Mucosa of rectum (tissue), 2 donors: ENCODE results near the gene CFAP46.

Experiments used
- H3K27ac ChIP-seq, 2 donors: one replicate each; pipeline ENCODE4 v1.7.0; 2013; ENCODE audit warnings: inconsistent platforms in 2 of 2, low read depth in 2 of 2, low read length in 2 of 2
- H3K27me3 ChIP-seq, 2 donors: one replicate each; pipeline ENCODE4 v1.7.0; 2013; ENCODE audit warnings: low read length in 2 of 2; ENCODE audit not compliant: control insufficient read depth in 2 of 2, insufficient read depth in 2 of 2
- H3K36me3 ChIP-seq, 2 donors: one replicate each; pipeline ENCODE4 v1.7.0; 2013; ENCODE audit warnings: low read length in 2 of 2; ENCODE audit not compliant: control insufficient read depth in 2 of 2, insufficient read depth in 2 of 2
- H3K4me1 ChIP-seq, 2 donors: one replicate each; pipeline ENCODE4 v1.7.0; 2013; ENCODE audit warnings: low read length in 2 of 2, mild to moderate bottlenecking in 1 of 2; ENCODE audit not compliant: control insufficient read depth in 2 of 2, insufficient read depth in 2 of 2
- H3K4me3 ChIP-seq, 2 donors: one replicate each; pipeline ENCODE4 v1.7.0; 2013; ENCODE audit warnings: low read length in 2 of 2
- H3K9ac ChIP-seq, 2 donors: one replicate each; pipeline ENCODE4 v1.7.0; 2013; ENCODE audit warnings: low read length in 2 of 2, low read depth in 1 of 2, mild to moderate bottlenecking in 1 of 2
- H3K9me3 ChIP-seq, 2 donors: one replicate each; pipeline ENCODE4 v1.7.0; 2013; ENCODE audit warnings: low read length in 2 of 2; ENCODE audit not compliant: control insufficient read depth in 2 of 2
- donor health status: healthy.
- donor health status: Normal muscosa, but diverticular disease.

Gene CFAP46

GRCh38 chr10:132920101-132920925, 22.1 kb downstream of the CFAP46 start:
- Histone ChIP-seq H3K4me3 (no peak overlapping the region), H3K36me3 (no peaks in the 10 kb centered on the region), H3K27me3 (no peaks in the 10 kb centered on the region)

DNA sequence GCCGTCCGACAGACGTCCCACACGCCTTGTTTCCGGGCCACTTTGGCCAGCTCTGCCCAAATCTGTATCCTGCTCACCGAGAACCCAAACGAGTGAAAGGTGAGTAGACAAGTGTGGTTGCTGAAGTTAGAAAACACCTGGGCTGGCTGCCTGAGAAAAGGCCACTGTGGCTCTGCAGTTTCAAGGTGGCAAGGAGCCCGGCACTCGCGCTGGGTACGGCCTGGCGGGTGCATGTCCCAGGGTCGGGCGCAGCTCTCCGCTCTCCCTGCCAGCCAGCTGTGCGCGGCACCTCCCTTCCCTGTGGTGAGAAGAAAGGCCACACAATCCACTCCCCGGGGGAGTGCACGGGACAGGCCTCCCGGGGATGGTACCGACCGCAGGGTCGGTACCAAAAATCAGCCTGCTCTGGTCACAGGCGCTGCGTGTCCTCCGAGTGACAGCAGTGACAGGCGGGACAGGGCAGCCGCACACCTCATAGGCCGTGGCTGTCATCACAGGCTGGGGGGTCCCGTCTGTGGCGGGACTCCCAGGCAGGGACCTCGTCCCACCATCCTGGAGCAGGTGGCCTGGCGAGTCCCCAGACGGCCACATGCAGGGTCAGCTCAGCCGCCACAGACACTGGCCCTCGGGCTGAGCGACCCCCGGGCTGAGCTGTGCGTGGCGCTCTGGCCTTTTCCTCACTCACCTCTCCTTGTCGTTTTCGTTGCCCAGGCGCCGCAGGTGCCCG, 22.8 kb downstream of the CFAP46 start:
- no peaks in the 10 kb centered on the region for H3K9me3 ChIP-seq
- no peak overlapping the region for H3K9ac ChIP-seq
- H3K36me3 ChIP-seq: no peaks in the 10 kb centered on the region
- H3K4me3 ChIP-seq: no peak overlapping the region
- no peak overlapping the region for H3K27ac ChIP-seq
- H3K4me1 ChIP-seq: no peaks in the 10 kb centered on the region
- no peaks in the 10 kb centered on the region for H3K27me3 ChIP-seq

More at GRCh38 chr10:132920101-132920925, 22.1 kb downstream of the CFAP46 start:
- Histone ChIP-seq H3K4me1 (no peaks in the 10 kb centered on the region), H3K27ac (no peak overlapping the region), H3K9me3 (no peaks in the 10 kb centered on the region), H3K9ac (no peak overlapping the region)

GRCh38 chr10:132918617-132919373, 23.6 kb downstream of the CFAP46 start:
- no peaks in the 10 kb centered on the region for H3K9me3 ChIP-seq
- no peaks in the 10 kb centered on the region for H3K4me1 ChIP-seq
- no peak overlapping the region for H3K9ac ChIP-seq
- no peaks in the 10 kb centered on the region for H3K36me3 ChIP-seq
- H3K4me3 ChIP-seq: no peak overlapping the region
- H3K27me3 ChIP-seq: no peaks in the 10 kb centered on the region
- H3K27ac ChIP-seq: no peak overlapping the region

GRCh38 chr10:132918264-132918616, 24.1 kb downstream of the CFAP46 start:
- no peaks in the 10 kb centered on the region for H3K9me3 ChIP-seq
- no peaks in the 10 kb centered on the region for H3K27me3 ChIP-seq
- peaks cover 0 to 2% of the 10 kb centered on the region in 2 donors for H3K4me1 ChIP-seq
- H3K36me3 ChIP-seq: no peaks in the 10 kb centered on the region
- no peak overlapping the region for H3K9ac ChIP-seq
- H3K27ac ChIP-seq: no peak overlapping the region
- no peak overlapping the region for H3K4me3 ChIP-seq

DNA sequence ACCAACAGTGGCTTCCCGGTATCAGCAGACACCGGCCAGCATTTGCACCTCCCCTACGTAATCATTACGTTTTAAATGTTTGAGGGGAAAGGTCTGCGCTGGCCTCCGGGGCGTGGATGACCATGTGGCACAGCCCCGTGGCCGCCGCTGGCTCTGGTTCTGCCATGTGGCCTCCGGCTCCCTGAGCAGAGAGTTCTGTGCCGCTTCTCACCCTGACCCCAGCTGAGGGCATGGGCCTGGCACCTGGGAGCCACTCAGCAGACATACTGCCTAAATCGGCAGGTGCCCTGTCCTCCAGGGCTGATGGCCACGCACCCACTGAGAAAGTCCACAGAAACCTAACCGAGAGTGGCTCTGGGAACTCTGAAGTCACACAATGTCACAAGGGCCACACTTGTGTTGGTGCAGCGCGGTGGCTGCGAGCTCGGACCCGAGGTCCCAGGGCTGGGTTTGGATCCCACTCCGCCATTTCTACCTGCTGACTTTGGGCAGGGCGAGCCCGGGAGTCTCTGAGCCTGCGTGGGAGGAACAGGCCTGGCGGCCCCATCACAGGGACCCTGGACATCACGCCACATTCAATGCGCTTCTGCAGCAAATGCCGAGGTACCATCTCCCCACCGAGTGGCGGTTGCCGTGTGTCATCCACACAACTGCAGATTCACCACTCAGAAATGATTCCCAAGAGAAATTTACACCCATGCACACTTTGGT, 25.3 kb downstream of the CFAP46 start:
- Histone ChIP-seq H3K9ac (no peak overlapping the region), H3K27me3 (no peaks in the 10 kb centered on the region), H3K4me3 (no peak overlapping the region), H3K4me1 (peaks cover 0 to 2% of the 10 kb centered on the region in 2 donors), H3K9me3 (no peaks in the 10 kb centered on the region), H3K27ac (no peak overlapping the region), H3K36me3 (no peaks in the 10 kb centered on the region)

DNA sequence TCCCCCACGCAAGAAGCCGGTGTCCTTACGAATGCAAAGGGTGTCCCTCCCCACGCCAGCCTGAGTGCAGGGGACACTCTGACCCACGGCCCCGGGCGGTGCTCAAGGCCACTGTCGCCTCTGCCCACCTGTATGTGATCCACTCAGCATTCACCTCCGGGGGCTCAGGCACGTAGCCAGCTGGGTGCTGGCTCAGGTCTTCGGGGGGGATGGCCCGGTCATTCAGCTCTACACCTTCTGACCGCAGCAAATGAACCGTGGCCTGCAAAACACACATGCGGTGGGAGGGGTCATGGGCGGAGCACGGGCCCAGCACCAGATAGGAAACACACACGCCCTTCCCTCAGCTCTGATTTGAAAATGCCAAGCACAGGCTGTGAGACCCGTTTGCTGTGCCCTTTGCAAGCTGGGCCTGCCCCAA, 25.9 kb downstream of the CFAP46 start:
- H3K9me3 ChIP-seq: no peaks in the 10 kb centered on the region
- no peaks in the 10 kb centered on the region for H3K27me3 ChIP-seq
- H3K36me3 ChIP-seq: no peaks in the 10 kb centered on the region

GRCh38 chr10:132915411-132915810, 27.0 kb downstream of the CFAP46 start:
- H3K27me3 ChIP-seq: no peaks in the 10 kb centered on the region
- no peak overlapping the region for H3K4me3 ChIP-seq
- peaks cover 0 to 2% of the 10 kb centered on the region in 2 donors for H3K4me1 ChIP-seq
- no peaks in the 10 kb centered on the region for H3K36me3 ChIP-seq
- no peak overlapping the region for H3K9ac ChIP-seq
- H3K27ac ChIP-seq: no peak overlapping the region
- H3K9me3 ChIP-seq: no peaks in the 10 kb centered on the region

More for the DNA sequence above, 25.9 kb downstream of the CFAP46 start:
- no peak overlapping the region for H3K27ac ChIP-seq
- no peak overlapping the region for H3K9ac ChIP-seq
- H3K4me3 ChIP-seq: no peak overlapping the region
- H3K4me1 ChIP-seq: peaks cover 0 to 2% of the 10 kb centered on the region in 2 donors

DNA sequence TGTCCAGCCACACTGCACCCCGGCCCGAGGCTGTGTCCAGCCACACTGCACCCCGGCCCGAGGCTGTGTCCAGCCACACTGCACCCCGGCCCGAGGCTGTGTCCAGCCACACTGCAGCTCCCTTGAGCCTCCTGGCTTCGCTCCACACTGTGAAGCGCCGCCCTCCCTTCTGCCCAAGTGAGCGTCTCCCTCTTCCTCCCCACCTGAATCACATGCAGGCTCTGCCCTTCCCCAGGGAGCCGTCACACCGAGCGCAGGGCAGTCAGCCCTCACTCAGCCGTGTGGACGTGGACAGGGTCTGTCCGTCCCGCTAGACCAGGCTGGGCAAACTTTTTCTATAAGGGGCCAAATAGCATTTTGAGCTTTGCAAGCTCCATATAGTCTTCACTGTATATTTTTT, 27.6 kb downstream of the CFAP46 start:
- no peaks in the 10 kb centered on the region for H3K27me3 ChIP-seq
- H3K27ac ChIP-seq: no peak overlapping the region
- H3K4me3 ChIP-seq: no peak overlapping the region
- H3K9ac ChIP-seq: no peak overlapping the region
- H3K9me3 ChIP-seq: no peaks in the 10 kb centered on the region
- H3K36me3 ChIP-seq: no peaks in the 10 kb centered on the region
- H3K4me1 ChIP-seq: peaks cover 0 to 2% of the 10 kb centered on the region in 2 donors

DNA sequence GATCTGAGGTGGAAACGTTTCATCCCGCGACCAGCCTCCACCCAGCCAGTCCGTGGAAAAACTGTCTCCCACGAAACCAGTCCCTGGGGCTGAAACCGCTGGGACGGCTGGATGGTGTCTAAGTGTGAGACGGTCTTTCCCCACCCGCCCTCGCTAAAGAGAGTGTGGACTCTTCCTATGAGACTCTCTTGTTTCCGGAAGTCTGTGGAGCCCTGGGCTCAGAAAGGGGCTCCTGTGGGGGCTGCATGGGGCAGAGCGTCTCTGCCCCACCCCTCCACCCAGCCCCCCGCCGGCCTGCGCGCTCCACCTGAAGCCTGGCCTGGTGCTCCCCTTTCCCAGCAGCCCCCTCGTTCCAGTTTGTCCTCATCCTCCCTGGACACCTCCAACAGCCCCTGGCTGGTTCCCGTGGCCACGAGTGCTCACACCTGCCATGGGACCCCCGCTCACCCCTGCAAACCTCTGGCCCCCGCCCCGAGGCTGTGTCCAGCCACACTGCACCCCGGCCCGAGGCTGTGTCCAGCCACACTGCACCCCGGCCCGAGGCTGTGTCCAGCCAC, 28.7 kb downstream of the CFAP46 start:
- Histone ChIP-seq H3K9me3 (no peaks in the 10 kb centered on the region), H3K4me1 (peaks cover 0 to 2% of the 10 kb centered on the region in 2 donors)

More for the DNA sequence above, 28.7 kb downstream of the CFAP46 start:
- no peaks in the 10 kb centered on the region for H3K27me3 ChIP-seq
- H3K36me3 ChIP-seq: no peaks in the 10 kb centered on the region
- no peak overlapping the region for H3K9ac ChIP-seq
- H3K4me3 ChIP-seq: no peak overlapping the region
- no peak overlapping the region for H3K27ac ChIP-seq
